Cardiac muscle cell (in vitro differentiated cells and primary cell): Measurements from ENCODE around the gene HDAC11. TPM values are rescaled to one million over a fixed set of nuclear protein-coding genes. Genes with fewer than 3 reads are reported as not detected.

Experiments
- DNase-seq, 2 donors: peaks; one replicate each; pipeline versions ENCODE4 v3.0.0 to v3.0.0-alpha.2; 2010 to 2017; ENCODE audit warnings: low read depth in 1 of 2, low spot score in 1 of 2
- H3K27ac ChIP-seq: fragments of 200-600 bp; sonication (generic); 2 replicates; pipeline ENCODE4 v1.5.1; 2016
- H3K27me3 ChIP-seq: fragments of 200-600 bp; sonication (generic); 2 replicates; pipeline ENCODE4 v1.6.0; 2016; ENCODE audit warnings: control low read depth
- H3K36me3 ChIP-seq: fragments of 200-600 bp; sonication (generic); 2 replicates; pipeline ENCODE4 v1.5.1; 2016; ENCODE audit warnings: control low read depth
- H3K4me1 ChIP-seq: fragments of 200-600 bp; sonication (generic); 2 replicates; pipeline ENCODE4 v1.8.1; 2017; ENCODE audit warnings: low read depth, mild to moderate bottlenecking, mixed run types
- H3K4me3 ChIP-seq: fragments of 200-600 bp; sonication (generic); 2 replicates; pipeline ENCODE4 v1.5.1; 2016; ENCODE audit warnings: mild to moderate bottlenecking
- H3K9me3 ChIP-seq: fragments of 200-600 bp; sonication (generic); 2 replicates; pipeline ENCODE4 v1.5.1; 2017; ENCODE audit warnings: low read depth, mild to moderate bottlenecking, control low read depth
- polyA plus RNA-seq: library from polyadenylated mRNA; unstranded; fragments of >200 nt; fragmentation: Nextera tagmentation; extraction: Ambion mirVana; gene quantifications from 2 replicates; pipeline ENCODE4 v1.2.1, GENCODE V29; 2016
- total RNA-seq: library from RNA; depleted of rRNA; stranded (reverse); fragments of >200 nt; gene quantifications from 2 replicates; pipeline ENCODE4 v1.2.3, GENCODE V29; 2016
- TF ChIP-seq, protein P1 (sequence below): IDR thresholded peaks from 2 replicates; pipeline ENCODE4 v1.5.1; 2012; ENCODE audit warnings: low read depth, mild to moderate bottlenecking, low read length

The HDAC11 gene
- total and polyA plus RNA-seq, 2 experiments from 2014 or later = 27.1 to 35.7 TPM

DNA sequence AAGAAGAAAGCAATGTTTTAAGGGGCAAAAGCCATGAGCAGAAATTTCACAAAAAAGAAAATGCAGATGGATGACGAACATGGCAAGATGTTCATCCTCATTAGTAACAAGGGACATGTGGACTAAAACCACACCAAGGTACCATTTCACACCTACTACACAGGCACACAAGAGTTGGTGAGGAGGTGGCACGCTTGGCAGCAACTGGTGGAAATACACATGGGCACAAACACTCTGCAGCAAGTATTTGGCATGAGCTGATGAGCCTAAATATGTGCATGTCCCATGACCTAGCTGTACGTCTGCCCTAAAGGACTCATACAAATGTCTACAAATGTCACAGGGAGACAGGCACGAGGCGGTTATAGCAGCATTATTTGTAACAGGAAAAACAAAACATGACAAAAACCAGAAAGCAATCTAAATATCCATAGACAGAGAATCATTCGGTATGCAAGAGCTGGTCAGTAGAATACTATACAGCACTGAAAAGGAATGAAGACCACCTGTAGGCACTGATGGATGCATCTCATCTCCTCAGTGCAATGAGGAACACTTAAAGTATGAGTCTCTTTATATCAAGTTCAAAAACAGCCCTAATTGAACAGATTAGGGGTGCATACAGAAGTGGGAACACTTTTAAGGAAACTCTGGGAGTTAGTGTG lies 57.3 kb downstream of the HDAC11 start:
- H3K27me3 ChIP-seq = no peaks in the 10 kb centered on the region
- H3K9me3 ChIP-seq = no peaks in the 10 kb centered on the region
- TF ChIP-seq, protein P1, sequence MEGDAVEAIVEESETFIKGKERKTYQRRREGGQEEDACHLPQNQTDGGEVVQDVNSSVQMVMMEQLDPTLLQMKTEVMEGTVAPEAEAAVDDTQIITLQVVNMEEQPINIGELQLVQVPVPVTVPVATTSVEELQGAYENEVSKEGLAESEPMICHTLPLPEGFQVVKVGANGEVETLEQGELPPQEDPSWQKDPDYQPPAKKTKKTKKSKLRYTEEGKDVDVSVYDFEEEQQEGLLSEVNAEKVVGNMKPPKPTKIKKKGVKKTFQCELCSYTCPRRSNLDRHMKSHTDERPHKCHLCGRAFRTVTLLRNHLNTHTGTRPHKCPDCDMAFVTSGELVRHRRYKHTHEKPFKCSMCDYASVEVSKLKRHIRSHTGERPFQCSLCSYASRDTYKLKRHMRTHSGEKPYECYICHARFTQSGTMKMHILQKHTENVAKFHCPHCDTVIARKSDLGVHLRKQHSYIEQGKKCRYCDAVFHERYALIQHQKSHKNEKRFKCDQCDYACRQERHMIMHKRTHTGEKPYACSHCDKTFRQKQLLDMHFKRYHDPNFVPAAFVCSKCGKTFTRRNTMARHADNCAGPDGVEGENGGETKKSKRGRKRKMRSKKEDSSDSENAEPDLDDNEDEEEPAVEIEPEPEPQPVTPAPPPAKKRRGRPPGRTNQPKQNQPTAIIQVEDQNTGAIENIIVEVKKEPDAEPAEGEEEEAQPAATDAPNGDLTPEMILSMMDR = no peak
- H3K4me1 ChIP-seq = peaks cover 4% of the 10 kb centered on the region
- DNase-seq = no peak
- no peaks in the 10 kb centered on the region for H3K36me3 ChIP-seq
- H3K4me3 ChIP-seq = no peak overlapping the region
- H3K27ac ChIP-seq = no peak overlapping the region

DNA sequence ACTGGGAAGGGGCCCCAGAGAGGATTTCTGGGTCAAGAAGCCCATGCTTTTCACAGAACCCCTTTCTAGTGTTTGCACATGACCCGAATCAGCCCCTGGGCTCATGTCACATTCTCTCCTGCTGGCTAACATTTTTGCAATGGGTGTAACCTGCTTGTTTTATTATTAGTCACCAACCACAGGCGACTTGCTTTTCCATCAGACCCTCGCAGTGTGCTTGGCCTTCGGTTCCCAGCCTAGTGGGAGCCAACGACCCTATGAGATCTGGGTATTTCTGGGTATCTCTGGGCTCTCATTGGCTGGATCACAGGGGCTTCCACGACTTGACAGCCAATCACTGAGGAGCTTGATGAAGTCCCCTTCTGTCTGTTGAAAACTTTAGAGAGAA lies 57.8 kb downstream of the HDAC11 start:
- peak in 1 of 2 donors; percentile 81 for DNase-seq
- peaks cover 4% of the 10 kb centered on the region for H3K4me1 ChIP-seq
- no peak overlapping the region for H3K4me3 ChIP-seq
- no peaks in the 10 kb centered on the region for H3K9me3 ChIP-seq
- H3K36me3 ChIP-seq = no peaks in the 10 kb centered on the region
- TF ChIP-seq, protein P1 = no peak
- no peaks in the 10 kb centered on the region for H3K27me3 ChIP-seq
- H3K27ac ChIP-seq = no peak overlapping the region

DNA sequence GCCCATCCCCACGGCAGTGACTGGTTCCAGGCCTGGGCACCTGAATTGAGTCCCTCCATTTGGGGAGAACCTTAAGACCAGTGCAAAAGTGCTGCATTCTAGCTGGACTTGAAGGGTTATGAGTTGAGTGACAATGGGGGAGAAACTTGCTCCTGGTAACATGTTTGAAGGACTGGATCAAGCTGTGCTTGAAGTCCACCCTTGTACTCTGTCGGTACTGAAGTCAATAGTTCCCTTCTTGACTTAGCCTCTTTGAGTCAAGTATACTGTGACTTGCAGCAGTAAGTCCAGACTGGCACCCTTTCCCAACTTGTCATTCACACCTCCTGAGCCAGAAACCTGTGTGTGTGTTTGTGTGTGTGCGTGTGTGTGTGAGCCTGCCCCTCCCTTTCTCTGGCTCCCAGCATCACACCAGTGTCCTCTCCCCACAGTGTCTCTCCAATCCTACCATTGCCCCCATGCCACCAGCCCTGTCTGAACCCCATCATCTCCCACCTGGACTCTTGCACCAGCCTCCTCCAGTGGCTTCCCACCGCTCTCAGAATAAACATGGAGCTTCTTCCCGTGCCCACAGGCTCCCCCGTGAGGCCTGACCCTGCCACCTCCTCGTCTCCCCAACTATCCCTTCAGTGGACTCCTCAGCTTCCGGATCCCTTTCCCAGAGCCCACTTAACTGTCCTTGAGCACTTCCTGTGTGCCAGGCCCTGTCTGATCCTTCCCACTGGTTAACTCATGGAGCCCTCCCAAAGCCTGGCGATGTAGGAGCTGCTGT lies 58.6 kb downstream of the HDAC11 start:
- Histone ChIP-seq H3K9me3 (no peaks in the 10 kb centered on the region), H3K4me3 (no peak overlapping the region), H3K4me1 (peaks cover 4% of the 10 kb centered on the region), H3K27me3 (no peaks in the 10 kb centered on the region), H3K36me3 (no peaks in the 10 kb centered on the region), H3K27ac (no peak overlapping the region)
- DNase-seq = no peak
- TF ChIP-seq, protein P1 = no peak

DNA sequence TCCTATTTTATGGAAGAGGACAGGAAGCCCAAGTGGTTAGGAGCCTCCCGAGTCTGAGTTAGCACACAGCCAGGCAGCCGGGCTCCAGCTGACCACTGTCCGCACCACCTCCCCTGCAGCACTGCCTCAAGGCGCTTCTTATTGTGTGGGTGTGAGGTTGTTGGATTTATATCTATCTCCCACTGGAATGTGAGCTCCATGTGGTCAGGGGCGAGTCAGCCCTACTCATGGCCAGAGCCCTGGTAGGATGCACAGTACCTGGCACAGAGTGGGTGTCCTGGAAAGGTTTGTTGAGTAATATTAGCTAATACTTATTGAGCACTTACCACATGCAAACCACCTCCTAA lies 59.2 kb downstream of the HDAC11 start:
- no peaks in the 10 kb centered on the region for H3K27me3 ChIP-seq
- peaks cover 4% of the 10 kb centered on the region for H3K4me1 ChIP-seq
- H3K36me3 ChIP-seq = no peaks in the 10 kb centered on the region
- H3K4me3 ChIP-seq = no peak overlapping the region
- TF ChIP-seq, protein P1 = no peak
- DNase-seq = peak in 1 of 2 donors; percentile 70
- no peak overlapping the region for H3K27ac ChIP-seq
- no peaks in the 10 kb centered on the region for H3K9me3 ChIP-seq

DNA sequence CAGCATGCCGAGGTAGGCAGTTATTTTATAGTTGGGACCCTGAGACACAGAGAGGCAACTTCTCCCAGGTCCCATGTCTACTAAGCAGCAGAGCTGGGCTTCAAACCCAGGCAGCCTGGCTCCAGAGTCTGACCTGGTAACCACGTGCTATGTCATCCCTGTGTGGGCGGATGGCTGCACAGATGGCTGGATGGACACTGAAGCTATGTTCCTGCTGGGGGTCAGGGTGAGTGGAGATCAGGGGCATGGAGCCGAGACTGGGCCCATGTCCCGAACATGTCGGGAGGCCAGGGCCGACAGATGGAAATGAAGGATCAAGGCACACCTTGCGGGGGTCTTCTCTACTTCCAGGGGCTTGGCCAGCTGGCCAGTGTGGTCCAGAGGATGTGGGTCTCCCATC lies 59.6 kb downstream of the HDAC11 start:
- no peaks in the 10 kb centered on the region for H3K36me3 ChIP-seq
- H3K4me3 ChIP-seq = no peak overlapping the region
- TF ChIP-seq, protein P1 = no peak
- H3K9me3 ChIP-seq = no peaks in the 10 kb centered on the region
- H3K4me1 ChIP-seq = peaks cover 4% of the 10 kb centered on the region
- no peak overlapping the region for H3K27ac ChIP-seq
- no peaks in the 10 kb centered on the region for H3K27me3 ChIP-seq
- DNase-seq = no peak
